Peyer's patch (tissue), 4 donors: Measurements from ENCODE around the gene HOXB13. TPM values are rescaled to one million over a fixed set of nuclear protein-coding genes. Genes with fewer than 3 reads are reported as not detected.

ENCODE experiments used
- DNase-seq, 3 donors: peaks; one replicate each; pipeline ENCODE4 v3.0.0-alpha.2; 2017 to 2019
- H3K27ac ChIP-seq, 4 donors: fragments of 200-600 bp; sonication (generic); one replicate each; pipeline ENCODE4 v1.5.1; 2016 to 2019
- H3K27me3 ChIP-seq, 2 donors: fragments of 200-600 bp; sonication (generic); one replicate each; pipeline ENCODE4 v1.5.1; 2019
- H3K36me3 ChIP-seq, 3 donors: fragments of 200-600 bp; sonication (generic); one replicate each; pipeline ENCODE4 v1.5.1; 2016 to 2019
- H3K4me1 ChIP-seq, 4 donors: fragments of 200-600 bp; sonication (generic); one replicate each; pipeline ENCODE4 v1.5.1; 2016 to 2019
- H3K4me3 ChIP-seq, 4 donors: fragments of 200-600 bp; sonication (generic); 1 replicate in 3 of 4; 2 replicates in 1 of 4; pipeline ENCODE4 v1.5.1; 2016 to 2019; ENCODE audit warnings: mild to moderate bottlenecking in 1 of 4
- H3K9me3 ChIP-seq, 4 donors: fragments of 200-600 bp; sonication (generic); one replicate each; pipeline ENCODE4 v1.5.1; 2016 to 2019; ENCODE audit warnings: mild to moderate bottlenecking in 1 of 4
- POLR2A ChIP-seq, 2 donors: fragments of 450-650 bp; IDR thresholded peaks; one replicate each; pipeline ENCODE4 v1.5.1; 2017; ENCODE audit warnings: antibody characterized with exemption in 2 of 2, mild to moderate bottlenecking in 2 of 2, moderate library complexity in 2 of 2
- total RNA-seq, 4 donors: library from RNA; depleted of rRNA; stranded (reverse); fragments of >200 nt; gene quantifications; one replicate each; pipeline ENCODE4 v1.1.0, GENCODE V29; 2016
- TF ChIP-seq, protein P1 (sequence below), 6 experiments: fragments of 450-650 bp in 4 of 6; fragments of 200-600 bp in 2 of 6; sonication (generic) in 1 of 6; IDR thresholded peaks; one replicate each; pipeline ENCODE4 v1.5.1; 2017 to 2019; ENCODE audit warnings: antibody characterized with exemption in 6 of 6, mild to moderate bottlenecking in 3 of 6, moderate library complexity in 1 of 6

HOXB13 gene
- total RNA-seq, 4 donors from 2014 or later, result 0.54 TPM; not detected in 3

DNA sequence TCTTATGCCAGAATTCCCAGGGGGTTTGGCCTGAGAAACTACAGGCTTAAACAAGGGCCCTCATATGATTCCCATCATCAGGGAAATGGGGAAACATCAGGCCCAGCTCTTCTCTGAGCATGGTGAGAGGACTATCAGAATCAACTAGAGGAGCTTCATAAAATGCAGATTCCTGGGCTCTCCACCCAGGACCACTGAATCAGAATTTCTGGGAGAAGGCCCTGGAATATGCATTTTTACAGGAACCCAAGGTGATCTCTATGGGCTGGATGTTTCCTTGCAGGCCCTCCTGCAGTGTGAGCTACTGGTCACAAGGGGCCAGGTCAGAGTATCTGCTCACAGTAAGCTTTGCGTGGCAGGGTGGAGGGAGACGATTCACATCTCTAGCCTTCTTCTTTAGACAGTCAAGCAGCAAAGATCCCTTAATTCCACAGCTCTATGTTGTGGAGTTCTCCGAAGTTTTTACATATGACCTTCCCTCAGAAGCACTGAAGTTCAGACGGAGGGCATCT is 38.8 kb upstream of the HOXB13 start:
- no peak for TF ChIP-seq POLR2A (IDR thresholded peaks at IDR 0.05)
- TF ChIP-seq, protein P1, sequence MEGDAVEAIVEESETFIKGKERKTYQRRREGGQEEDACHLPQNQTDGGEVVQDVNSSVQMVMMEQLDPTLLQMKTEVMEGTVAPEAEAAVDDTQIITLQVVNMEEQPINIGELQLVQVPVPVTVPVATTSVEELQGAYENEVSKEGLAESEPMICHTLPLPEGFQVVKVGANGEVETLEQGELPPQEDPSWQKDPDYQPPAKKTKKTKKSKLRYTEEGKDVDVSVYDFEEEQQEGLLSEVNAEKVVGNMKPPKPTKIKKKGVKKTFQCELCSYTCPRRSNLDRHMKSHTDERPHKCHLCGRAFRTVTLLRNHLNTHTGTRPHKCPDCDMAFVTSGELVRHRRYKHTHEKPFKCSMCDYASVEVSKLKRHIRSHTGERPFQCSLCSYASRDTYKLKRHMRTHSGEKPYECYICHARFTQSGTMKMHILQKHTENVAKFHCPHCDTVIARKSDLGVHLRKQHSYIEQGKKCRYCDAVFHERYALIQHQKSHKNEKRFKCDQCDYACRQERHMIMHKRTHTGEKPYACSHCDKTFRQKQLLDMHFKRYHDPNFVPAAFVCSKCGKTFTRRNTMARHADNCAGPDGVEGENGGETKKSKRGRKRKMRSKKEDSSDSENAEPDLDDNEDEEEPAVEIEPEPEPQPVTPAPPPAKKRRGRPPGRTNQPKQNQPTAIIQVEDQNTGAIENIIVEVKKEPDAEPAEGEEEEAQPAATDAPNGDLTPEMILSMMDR (IDR thresholded peaks at IDR 0.05), result no peak

DNA sequence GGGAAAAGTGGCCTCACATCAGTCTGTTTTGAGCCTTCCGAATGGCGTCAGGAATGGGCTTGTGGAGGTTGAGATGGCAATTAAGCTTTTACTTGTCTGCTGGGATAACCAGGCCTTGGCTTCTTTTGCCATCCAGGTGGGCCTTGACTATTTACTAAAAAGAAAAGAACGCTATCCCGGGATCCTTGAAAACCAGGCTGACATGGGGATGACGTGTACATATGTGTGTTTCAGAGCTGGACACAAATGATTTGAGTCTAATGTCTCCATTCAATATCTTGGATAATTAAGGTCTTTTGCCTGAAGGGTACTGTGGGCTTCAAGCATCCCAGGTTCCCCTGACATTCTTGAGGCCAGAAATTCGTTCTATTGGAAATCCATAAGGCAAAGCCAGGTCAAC is 32.6 kb upstream of the HOXB13 start:
- Histone ChIP-seq H3K27me3 (no peaks in the 10 kb centered on the region), H3K9me3 (no peaks in the 10 kb centered on the region), H3K36me3 (no peaks in the 10 kb centered on the region), H3K4me3 (no peak overlapping the region), H3K27ac (no peak overlapping the region), H3K4me1 (no peaks in the 10 kb centered on the region)
- DNase-seq, result no peak
- TF ChIP-seq, protein P1 (IDR thresholded peaks at IDR 0.05), result no peak
- TF ChIP-seq POLR2A (IDR thresholded peaks at IDR 0.05), result no peak

More for the DNA sequence above, 38.8 kb upstream of the HOXB13 start:
- DNase-seq, result no peak
- Histone ChIP-seq H3K4me1 (no peaks in the 10 kb centered on the region), H3K36me3 (no peaks in the 10 kb centered on the region), H3K27ac (no peak overlapping the region), H3K4me3 (no peak overlapping the region), H3K27me3 (no peaks in the 10 kb centered on the region), H3K9me3 (no peaks in the 10 kb centered on the region)

DNA sequence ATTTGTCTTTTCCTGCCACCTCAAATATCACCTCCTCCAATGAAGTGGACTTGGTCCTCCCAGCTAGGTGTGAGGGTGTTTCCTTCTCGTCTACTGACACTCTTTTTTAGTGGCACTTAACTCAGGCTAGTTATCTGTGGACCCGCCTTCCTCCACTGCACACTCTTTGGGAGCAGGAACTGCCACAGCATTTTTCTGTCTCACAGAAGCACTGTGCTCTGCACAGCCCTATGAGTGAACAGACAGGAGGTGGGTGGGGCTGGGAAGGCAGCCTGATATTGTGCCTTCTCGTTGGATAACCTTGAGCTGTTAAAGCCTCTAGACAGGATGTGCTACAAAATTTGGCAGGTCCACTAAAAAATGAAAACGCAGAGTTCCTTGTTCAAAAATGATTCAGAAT is 31.9 kb upstream of the HOXB13 start:
- Histone ChIP-seq H3K36me3 (no peaks in the 10 kb centered on the region), H3K27me3 (no peaks in the 10 kb centered on the region), H3K9me3 (no peaks in the 10 kb centered on the region), H3K4me3 (no peak overlapping the region), H3K27ac (no peak overlapping the region), H3K4me1 (peaks cover 0 to 2% (median 0%) of the 10 kb centered on the region in 4 donors)
- TF ChIP-seq, protein P1 (IDR thresholded peaks at IDR 0.05), result no peak
- TF ChIP-seq POLR2A (IDR thresholded peaks at IDR 0.05), result no peak
- no peak for DNase-seq

DNA sequence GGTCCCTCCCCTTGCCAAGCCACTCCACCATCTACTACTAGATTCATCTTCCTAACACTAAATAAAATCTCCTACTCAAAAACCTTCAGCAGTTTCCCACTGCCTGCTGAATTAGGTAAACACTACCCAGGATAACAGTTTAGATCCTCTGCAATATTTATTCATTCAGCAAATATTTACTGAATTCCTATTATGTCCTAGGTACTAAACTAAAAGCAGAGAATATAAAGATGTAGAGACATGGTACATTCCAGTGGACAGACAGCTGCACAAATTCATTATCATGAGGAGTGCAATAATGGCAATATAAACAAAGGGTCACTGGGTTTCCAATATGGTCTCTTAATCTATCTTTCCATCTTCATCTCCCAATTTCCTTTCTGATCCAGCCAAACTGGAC is 30.7 kb upstream of the HOXB13 start:
- Histone ChIP-seq H3K4me1 (peaks cover 0 to 9% (median 0%) of the 10 kb centered on the region in 4 donors), H3K36me3 (no peaks in the 10 kb centered on the region)

DNA sequence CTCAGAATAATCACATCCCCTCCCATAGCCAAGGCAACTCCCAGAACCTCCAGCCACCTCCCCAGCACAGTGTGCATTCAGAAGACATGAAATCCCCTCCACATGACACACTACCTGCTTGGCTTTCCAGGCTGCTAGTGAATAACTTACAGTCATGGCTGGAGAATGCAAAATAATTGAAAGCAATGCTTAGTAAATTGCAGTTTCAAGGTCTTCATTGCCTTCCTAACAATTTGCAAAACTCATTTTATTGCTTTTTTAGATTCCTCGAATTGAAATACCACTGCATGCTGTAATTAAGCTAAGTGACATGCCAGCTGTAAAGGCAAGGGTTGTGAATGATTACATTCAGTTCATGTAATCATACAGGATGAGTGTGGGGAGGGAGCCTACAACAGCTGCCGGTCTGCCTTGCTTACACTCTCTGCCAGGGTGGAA is 29.0 kb upstream of the HOXB13 start:
- H3K9me3 ChIP-seq, result no peaks in the 10 kb centered on the region
- no peak overlapping the region for H3K4me3 ChIP-seq
- H3K4me1 ChIP-seq, result peaks cover 0 to 16% (median 0%) of the 10 kb centered on the region in 4 donors
- no peak for DNase-seq
- TF ChIP-seq, protein P1 (IDR thresholded peaks at IDR 0.05), result no peak
- TF ChIP-seq POLR2A (IDR thresholded peaks at IDR 0.05), result no peak
- H3K36me3 ChIP-seq, result no peaks in the 10 kb centered on the region
- H3K27ac ChIP-seq, result no peak overlapping the region
- peaks cover 0 to 28% of the 10 kb centered on the region in 2 donors for H3K27me3 ChIP-seq

More for the DNA sequence above, 30.7 kb upstream of the HOXB13 start:
- peaks cover 0 to 10% of the 10 kb centered on the region in 2 donors for H3K27me3 ChIP-seq
- H3K9me3 ChIP-seq, result no peaks in the 10 kb centered on the region
- no peak for DNase-seq
- H3K27ac ChIP-seq, result no peak overlapping the region
- H3K4me3 ChIP-seq, result no peak overlapping the region
- TF ChIP-seq, protein P1 (IDR thresholded peaks at IDR 0.05), result no peak
- TF ChIP-seq POLR2A (IDR thresholded peaks at IDR 0.05), result no peak
